Measurements from ENCODE around the gene ERAL1. TPM values are rescaled to one million over a fixed set of nuclear protein-coding genes. Genes with fewer than 3 reads are reported as not detected.
A peak's percentile ranks its signal among the peaks of the same experiment; 100 is the strongest.

ERAL1 gene
- total RNA-seq, 1 experiment from 2014 or later, result 70.1 TPM

GRCh38 chr17:28827672-28828071 is 27.1 kb upstream of the ERAL1 start:
- no peak overlapping the region for H3K4me3 Mint-ChIP-seq
- CTCF ChIA-PET, result interaction anchor here (0.7 to 6.3 kb wide), 6 partner anchors 14 to 469 kb away, joined by 3 to 36 read pairs (median 5); partner anchors contain the start of gene FAM222B
- DNase-seq (ENCODE audit: low spot score) (no peak), ATAC-seq (no peak)
- TF ChIP-seq KAT7 (CRISPR knock-in tag; IDR thresholded peaks at IDR 0.05; ENCODE audit: borderline replicate concordance), result no peak
- TF ChIP-seq TEAD1 (CRISPR knock-in tag; IDR thresholded peaks at IDR 0.05), result no peak
- TF ChIP-seq NFATC4 (CRISPR knock-in tag; IDR thresholded peaks at IDR 0.05), result no peak
- no peak for TF ChIP-seq JAZF1 (CRISPR knock-in tag; IDR thresholded peaks at IDR 0.05)
- no peak for TF ChIP-seq GABPB1 (CRISPR knock-in tag; IDR thresholded peaks at IDR 0.05)
- no peak for TF ChIP-seq RORB (CRISPR knock-in tag; IDR thresholded peaks at IDR 0.05)
- TF ChIP-seq ZSCAN18 (CRISPR knock-in tag; IDR thresholded peaks at IDR 0.05), result no peak
- TF ChIP-seq, protein P1, sequence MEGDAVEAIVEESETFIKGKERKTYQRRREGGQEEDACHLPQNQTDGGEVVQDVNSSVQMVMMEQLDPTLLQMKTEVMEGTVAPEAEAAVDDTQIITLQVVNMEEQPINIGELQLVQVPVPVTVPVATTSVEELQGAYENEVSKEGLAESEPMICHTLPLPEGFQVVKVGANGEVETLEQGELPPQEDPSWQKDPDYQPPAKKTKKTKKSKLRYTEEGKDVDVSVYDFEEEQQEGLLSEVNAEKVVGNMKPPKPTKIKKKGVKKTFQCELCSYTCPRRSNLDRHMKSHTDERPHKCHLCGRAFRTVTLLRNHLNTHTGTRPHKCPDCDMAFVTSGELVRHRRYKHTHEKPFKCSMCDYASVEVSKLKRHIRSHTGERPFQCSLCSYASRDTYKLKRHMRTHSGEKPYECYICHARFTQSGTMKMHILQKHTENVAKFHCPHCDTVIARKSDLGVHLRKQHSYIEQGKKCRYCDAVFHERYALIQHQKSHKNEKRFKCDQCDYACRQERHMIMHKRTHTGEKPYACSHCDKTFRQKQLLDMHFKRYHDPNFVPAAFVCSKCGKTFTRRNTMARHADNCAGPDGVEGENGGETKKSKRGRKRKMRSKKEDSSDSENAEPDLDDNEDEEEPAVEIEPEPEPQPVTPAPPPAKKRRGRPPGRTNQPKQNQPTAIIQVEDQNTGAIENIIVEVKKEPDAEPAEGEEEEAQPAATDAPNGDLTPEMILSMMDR (IDR thresholded peaks at IDR 0.05), result no peak
- no peak for TF ChIP-seq IRF2 (CRISPR knock-in tag; IDR thresholded peaks at IDR 0.05; ENCODE audit: borderline replicate concordance, low read depth)
- TF ChIP-seq MYBL2 (CRISPR knock-in tag; IDR thresholded peaks at IDR 0.05), result no peak
- TF ChIP-seq TEAD4 (CRISPR knock-in tag; IDR thresholded peaks at IDR 0.05), result no peak
- TF ChIP-seq, protein P2, sequence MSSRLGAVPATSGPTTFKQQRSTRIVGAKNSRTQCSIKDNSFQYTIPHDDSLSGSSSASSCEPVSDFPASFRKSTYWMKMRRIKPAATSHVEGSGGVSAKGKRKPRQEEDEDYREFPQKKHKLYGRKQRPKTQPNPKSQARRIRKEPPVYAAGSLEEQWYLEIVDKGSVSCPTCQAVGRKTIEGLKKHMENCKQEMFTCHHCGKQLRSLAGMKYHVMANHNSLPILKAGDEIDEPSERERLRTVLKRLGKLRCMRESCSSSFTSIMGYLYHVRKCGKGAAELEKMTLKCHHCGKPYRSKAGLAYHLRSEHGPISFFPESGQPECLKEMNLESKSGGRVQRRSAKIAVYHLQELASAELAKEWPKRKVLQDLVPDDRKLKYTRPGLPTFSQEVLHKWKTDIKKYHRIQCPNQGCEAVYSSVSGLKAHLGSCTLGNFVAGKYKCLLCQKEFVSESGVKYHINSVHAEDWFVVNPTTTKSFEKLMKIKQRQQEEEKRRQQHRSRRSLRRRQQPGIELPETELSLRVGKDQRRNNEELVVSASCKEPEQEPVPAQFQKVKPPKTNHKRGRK (CRISPR knock-in tag; IDR thresholded peaks at IDR 0.05; ENCODE audit: borderline replicate concordance), result no peak
- TF ChIP-seq, protein P3, sequence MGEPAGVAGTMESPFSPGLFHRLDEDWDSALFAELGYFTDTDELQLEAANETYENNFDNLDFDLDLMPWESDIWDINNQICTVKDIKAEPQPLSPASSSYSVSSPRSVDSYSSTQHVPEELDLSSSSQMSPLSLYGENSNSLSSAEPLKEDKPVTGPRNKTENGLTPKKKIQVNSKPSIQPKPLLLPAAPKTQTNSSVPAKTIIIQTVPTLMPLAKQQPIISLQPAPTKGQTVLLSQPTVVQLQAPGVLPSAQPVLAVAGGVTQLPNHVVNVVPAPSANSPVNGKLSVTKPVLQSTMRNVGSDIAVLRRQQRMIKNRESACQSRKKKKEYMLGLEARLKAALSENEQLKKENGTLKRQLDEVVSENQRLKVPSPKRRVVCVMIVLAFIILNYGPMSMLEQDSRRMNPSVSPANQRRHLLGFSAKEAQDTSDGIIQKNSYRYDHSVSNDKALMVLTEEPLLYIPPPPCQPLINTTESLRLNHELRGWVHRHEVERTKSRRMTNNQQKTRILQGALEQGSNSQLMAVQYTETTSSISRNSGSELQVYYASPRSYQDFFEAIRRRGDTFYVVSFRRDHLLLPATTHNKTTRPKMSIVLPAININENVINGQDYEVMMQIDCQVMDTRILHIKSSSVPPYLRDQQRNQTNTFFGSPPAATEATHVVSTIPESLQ (CRISPR knock-in tag; IDR thresholded peaks at IDR 0.05), result no peak
- TF ChIP-seq ETV6 (CRISPR knock-in tag; IDR thresholded peaks at IDR 0.05), result no peak
- no peak for TF ChIP-seq OVOL2 (CRISPR knock-in tag; IDR thresholded peaks at IDR 0.05; ENCODE audit: borderline replicate concordance)
- no peak for TF ChIP-seq SMAD4 (CRISPR knock-in tag; IDR thresholded peaks at IDR 0.05)
- TF ChIP-seq FOXP1 (CRISPR knock-in tag; IDR thresholded peaks at IDR 0.05; ENCODE audit: borderline replicate concordance), result no peak
- peak overlapping the region; percentile 81 for H3K27ac Mint-ChIP-seq
- H3K27me3 Mint-ChIP-seq (ENCODE audit: low read depth), result no peaks in the 10 kb centered on the region
- POLR2A ChIA-PET, result interaction anchor here (0.6 to 1.1 kb wide), 5 partner anchors 40 to 101 kb away, joined by 3 to 11 read pairs (median 4); no protein-coding TSS in a partner anchor
- peaks cover 19% of the 10 kb centered on the region for H3K36me3 Mint-ChIP-seq
- H3K9me3 Mint-ChIP-seq, result peaks cover 3% of the 10 kb centered on the region; the same call in 1 of the 2 replicates
- H3K4me1 Mint-ChIP-seq, result no peaks in the 10 kb centered on the region

DNA sequence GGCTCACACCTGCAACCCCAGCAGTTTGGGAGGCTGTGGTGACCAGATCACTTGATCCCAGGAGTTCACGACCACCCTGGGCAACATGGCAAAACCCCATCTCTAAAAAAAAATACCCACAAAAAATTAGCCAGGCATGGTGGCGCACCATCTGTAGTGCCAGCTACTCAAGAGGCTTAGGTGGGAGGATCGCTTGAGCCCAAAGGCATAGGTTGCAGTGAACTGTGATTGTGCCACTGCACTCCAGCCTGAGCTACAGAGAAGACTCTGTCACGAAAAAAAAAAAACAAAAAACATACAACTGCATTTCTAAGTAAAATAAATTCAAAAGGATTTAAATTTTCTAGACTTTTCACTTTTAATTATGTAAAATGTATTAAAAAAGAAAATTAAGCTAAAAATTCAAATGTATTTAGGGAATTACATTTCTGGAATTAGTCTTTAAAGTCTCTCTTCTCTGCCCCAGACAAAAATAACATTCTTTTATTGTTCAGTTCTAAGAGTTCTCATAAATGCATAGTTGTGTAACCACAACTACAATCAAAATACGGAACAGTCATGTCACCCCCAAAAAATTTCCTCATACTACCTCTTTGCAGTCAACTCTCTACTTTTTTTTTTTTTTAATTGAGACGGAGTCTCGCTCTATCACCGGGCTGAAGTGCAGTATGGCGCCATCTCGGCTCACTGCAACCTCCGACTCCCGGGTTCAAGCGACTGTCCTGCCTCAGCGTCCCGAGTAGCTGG is 26.3 kb upstream of the ERAL1 start:
- POLR2A ChIA-PET, result interaction anchor here (0.6 to 0.8 kb wide), 5 partner anchors 28 to 153 kb away, joined by 3 to 11 read pairs (median 5); no protein-coding TSS in a partner anchor
- no peak overlapping the region for H3K4me3 Mint-ChIP-seq
- no peak for ATAC-seq
- no peaks in the 10 kb centered on the region for H3K27me3 Mint-ChIP-seq (ENCODE audit: low read depth)
- DNase-seq (ENCODE audit: low spot score), result peak; percentile 5
- H3K27ac Mint-ChIP-seq, result no peak overlapping the region
- CTCF ChIA-PET, result interaction anchor here (0.7 to 6.3 kb wide), 4 partner anchors 14 to 470 kb away, joined by 3 to 36 read pairs (median 6); partner anchors contain the start of gene FAM222B
- H3K9me3 Mint-ChIP-seq, result peaks cover 3% of the 10 kb centered on the region; the same call in 1 of the 2 replicates
- no peaks in the 10 kb centered on the region for H3K4me1 Mint-ChIP-seq
- peaks cover 19% of the 10 kb centered on the region for H3K36me3 Mint-ChIP-seq
- TF ChIP-seq E2F1 (CRISPR knock-in tag; IDR thresholded peaks at IDR 0.05) (no peak), FOXP1 (CRISPR knock-in tag; IDR thresholded peaks at IDR 0.05; ENCODE audit: borderline replicate concordance) (no peak), ZNF425 (CRISPR knock-in tag; conservative IDR thresholded peaks at IDR 0.05) (no peak), IRF1 (CRISPR knock-in tag; IDR thresholded peaks at IDR 0.05) (no peak), FOXK1 (CRISPR knock-in tag; IDR thresholded peaks at IDR 0.05) (no peak)
- TF ChIP-seq, protein P4, sequence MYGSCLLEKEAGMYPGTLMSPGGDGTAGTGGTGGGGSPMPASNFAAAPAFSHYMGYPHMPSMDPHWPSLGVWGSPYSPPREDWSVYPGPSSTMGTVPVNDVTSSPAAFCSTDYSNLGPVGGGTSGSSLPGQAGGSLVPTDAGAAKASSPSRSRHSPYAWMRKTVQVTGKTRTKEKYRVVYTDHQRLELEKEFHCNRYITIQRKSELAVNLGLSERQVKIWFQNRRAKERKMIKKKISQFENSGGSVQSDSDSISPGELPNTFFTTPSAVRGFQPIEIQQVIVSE (CRISPR knock-in tag; IDR thresholded peaks at IDR 0.05; ENCODE audit: borderline replicate concordance), result no peak

All from WTC11 (cell line).